Measurements from ENCODE around the gene KMT2C.
"Not testable (repeated sequence)": the region's sequence is repeated elsewhere in the genome, so short reads cannot be mapped to it uniquely, and the experiment has no call there.

Gene KMT2C

GRCh38 chr7:152299542-152300143 lies 136.2 kb downstream of the KMT2C start:
- H3K4me3 ChIP-seq (ENCODE audit: low read depth, low read length); H3K9me3 ChIP-seq (ENCODE audit: control insufficient read depth, insufficient read depth, low read depth, low read length); CTCF ChIA-PET; POLR2A ChIA-PET; H3K27ac ChIP-seq (ENCODE audit: extremely low read depth, low read depth, low read length); H3K4me1 ChIP-seq (ENCODE audit: control insufficient read depth, insufficient read depth, low read length): not testable (repeated sequence)
- peaks cover 0 to 19% of the 10 kb centered on the region in 2 experiments; a peak in 2 of 3 replicates for H3K36me3 ChIP-seq (ENCODE audit: control insufficient read depth in 2 of 2, insufficient read depth in 1 of 2, low read length in 2 of 2)

- no peaks in the 10 kb centered on the region for H3K9me3 ChIP-seq (ENCODE audit: control insufficient read depth, insufficient read depth, low read depth, low read length)
- POLR2A ChIA-PET, result no interaction called here
- peaks cover 0 to 16% of the 10 kb centered on the region in 2 experiments; a peak in 1 of 3 replicates for H3K36me3 ChIP-seq (ENCODE audit: control insufficient read depth in 2 of 2, insufficient read depth in 1 of 2, low read length in 2 of 2)
- no peaks in the 10 kb centered on the region for H3K4me1 ChIP-seq (ENCODE audit: control insufficient read depth, insufficient read depth, low read length)
- CTCF ChIA-PET, result interaction anchor here (0.6 to 0.7 kb wide), 2 partner anchors 19 to 1414 kb away, joined by 4 to 5 read pairs; no protein-coding TSS in a partner anchor
- H3K27ac ChIP-seq (ENCODE audit: extremely low read depth, low read depth, low read length), result no peak overlapping the region
- H3K4me3 ChIP-seq (ENCODE audit: low read depth, low read length), result no peak overlapping the region
- TF ChIP-seq ATF2 (tag by site-specific recombination; IDR thresholded peaks at IDR 0.05; ENCODE audit: low read depth) (peak; percentile 77), ZNF132 (tag by site-specific recombination; IDR thresholded peaks at IDR 0.05; ENCODE audit: borderline replicate concordance) (no peak), ZNF416 (tag by site-specific recombination; IDR thresholded peaks at IDR 0.05) (no peak)
These were observed 142.9 kb downstream of the KMT2C start for GRCh38 chr7:152292897-152293296.

- POLR2A ChIA-PET; H3K27ac ChIP-seq (ENCODE audit: extremely low read depth, low read depth, low read length); H3K9me3 ChIP-seq (ENCODE audit: control insufficient read depth, insufficient read depth, low read depth, low read length); H3K36me3 ChIP-seq (ENCODE audit: control insufficient read depth in 2 of 2, insufficient read depth in 1 of 2, low read length in 2 of 2); CTCF ChIA-PET; H3K4me1 ChIP-seq (ENCODE audit: control insufficient read depth, insufficient read depth, low read length); H3K4me3 ChIP-seq (ENCODE audit: low read depth, low read length): not testable (repeated sequence)
- TF ChIP-seq EGR2 (tag by site-specific recombination; IDR thresholded peaks at IDR 0.05; ENCODE audit: low read depth) (peak; percentile 48), ZFHX2 (tag by site-specific recombination; conservative IDR thresholded peaks at IDR 0.05) (peak; percentile 29; the same call in 1 of the 2 replicates)
These were observed 148.8 kb downstream of the KMT2C start for GRCh38 chr7:152286972-152287371.

- POLR2A ChIA-PET; H3K4me1 ChIP-seq (ENCODE audit: control insufficient read depth, insufficient read depth, low read length); H3K27ac ChIP-seq (ENCODE audit: extremely low read depth, low read depth, low read length); H3K4me3 ChIP-seq (ENCODE audit: low read depth, low read length); CTCF ChIA-PET; H3K36me3 ChIP-seq (ENCODE audit: control insufficient read depth in 2 of 2, insufficient read depth in 1 of 2, low read length in 2 of 2); H3K9me3 ChIP-seq (ENCODE audit: control insufficient read depth, insufficient read depth, low read depth, low read length): not testable (repeated sequence)
These were observed 149.6 kb downstream of the KMT2C start for GRCh38 chr7:152286219-152286618.

- H3K4me1 ChIP-seq (ENCODE audit: control insufficient read depth, insufficient read depth, low read length); H3K9me3 ChIP-seq (ENCODE audit: control insufficient read depth, insufficient read depth, low read depth, low read length); H3K4me3 ChIP-seq (ENCODE audit: low read depth, low read length); CTCF ChIA-PET; POLR2A ChIA-PET; H3K27ac ChIP-seq (ENCODE audit: extremely low read depth, low read depth, low read length); H3K36me3 ChIP-seq (ENCODE audit: control insufficient read depth in 2 of 2, insufficient read depth in 1 of 2, low read length in 2 of 2): not testable (repeated sequence)
These were observed 150.8 kb downstream of the KMT2C start for GRCh38 chr7:152284998-152285397.

GRCh38 chr7:152277687-152278086 lies 158.1 kb downstream of the KMT2C start:
- H3K4me1 ChIP-seq (ENCODE audit: control insufficient read depth, insufficient read depth, low read length); CTCF ChIA-PET; POLR2A ChIA-PET; H3K9me3 ChIP-seq (ENCODE audit: control insufficient read depth, insufficient read depth, low read depth, low read length); H3K4me3 ChIP-seq (ENCODE audit: low read depth, low read length); H3K27ac ChIP-seq (ENCODE audit: extremely low read depth, low read depth, low read length); H3K36me3 ChIP-seq (ENCODE audit: control insufficient read depth in 2 of 2, insufficient read depth in 1 of 2, low read length in 2 of 2): not testable (repeated sequence)

GRCh38 chr7:152270427-152270826 lies 165.4 kb downstream of the KMT2C start:
- H3K4me1 ChIP-seq (ENCODE audit: control insufficient read depth, insufficient read depth, low read length); H3K4me3 ChIP-seq (ENCODE audit: low read depth, low read length); CTCF ChIA-PET; H3K27ac ChIP-seq (ENCODE audit: extremely low read depth, low read depth, low read length); POLR2A ChIA-PET; H3K36me3 ChIP-seq (ENCODE audit: control insufficient read depth in 2 of 2, insufficient read depth in 1 of 2, low read length in 2 of 2); H3K9me3 ChIP-seq (ENCODE audit: control insufficient read depth, insufficient read depth, low read depth, low read length): not testable (repeated sequence)
